UCSD-AML1 (cell line): Measurements from ENCODE around the gene SS18L1.

Experiments
- DNase-seq: peaks from one replicate; lab custom pipeline; 2025; ENCODE audit not compliant: unreplicated experiment; lab: John Stamatoyannopoulos, UW

The SS18L1 gene

DNA sequence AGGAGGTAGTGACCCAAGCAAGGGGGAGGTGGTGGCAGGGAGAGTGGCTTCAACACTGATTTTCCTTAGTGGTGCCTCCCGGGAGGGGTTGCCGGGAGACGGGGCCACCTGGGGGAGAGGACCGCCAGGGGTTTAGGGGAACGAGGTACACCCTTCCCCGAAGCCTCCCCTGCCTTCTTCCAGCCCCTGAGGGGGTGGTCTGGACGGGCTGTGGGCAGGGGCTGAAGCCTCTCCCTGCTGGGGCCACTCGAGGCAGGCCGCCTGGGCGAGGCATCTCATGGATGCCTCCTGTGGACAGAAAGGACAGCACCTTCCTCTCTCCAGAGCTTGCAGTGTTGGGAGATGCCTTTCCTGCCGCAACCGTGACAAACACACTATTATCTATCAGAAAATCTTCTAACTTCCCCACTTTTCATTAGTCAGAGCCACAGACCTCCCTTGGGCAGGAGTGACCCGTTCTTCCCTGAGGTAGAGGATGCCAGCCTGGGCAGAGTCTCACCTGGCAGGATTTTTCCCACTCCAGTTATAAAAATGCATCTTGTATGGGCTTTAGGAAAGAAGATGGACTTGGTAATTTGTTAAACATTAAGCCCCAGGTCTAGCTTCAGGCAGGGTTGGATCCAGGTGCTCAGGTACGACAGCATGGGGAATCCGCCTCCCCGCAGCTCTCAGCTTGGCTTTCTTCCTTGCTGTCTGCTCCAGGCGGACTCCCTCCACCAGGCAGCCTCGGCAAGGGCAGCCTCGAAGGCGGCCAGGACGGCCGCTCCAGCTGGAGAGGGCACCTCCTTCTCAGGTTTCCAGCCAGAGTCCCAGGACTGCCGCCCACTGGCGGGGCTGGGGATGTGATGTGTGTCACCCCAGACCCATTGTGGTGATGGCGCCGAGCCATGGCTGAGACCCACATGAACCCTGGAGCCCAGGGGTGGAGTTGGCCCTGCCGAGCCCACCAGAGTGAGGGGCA is 65.5 kb downstream of the SS18L1 start:
- DNase-seq, result no peak

DNA sequence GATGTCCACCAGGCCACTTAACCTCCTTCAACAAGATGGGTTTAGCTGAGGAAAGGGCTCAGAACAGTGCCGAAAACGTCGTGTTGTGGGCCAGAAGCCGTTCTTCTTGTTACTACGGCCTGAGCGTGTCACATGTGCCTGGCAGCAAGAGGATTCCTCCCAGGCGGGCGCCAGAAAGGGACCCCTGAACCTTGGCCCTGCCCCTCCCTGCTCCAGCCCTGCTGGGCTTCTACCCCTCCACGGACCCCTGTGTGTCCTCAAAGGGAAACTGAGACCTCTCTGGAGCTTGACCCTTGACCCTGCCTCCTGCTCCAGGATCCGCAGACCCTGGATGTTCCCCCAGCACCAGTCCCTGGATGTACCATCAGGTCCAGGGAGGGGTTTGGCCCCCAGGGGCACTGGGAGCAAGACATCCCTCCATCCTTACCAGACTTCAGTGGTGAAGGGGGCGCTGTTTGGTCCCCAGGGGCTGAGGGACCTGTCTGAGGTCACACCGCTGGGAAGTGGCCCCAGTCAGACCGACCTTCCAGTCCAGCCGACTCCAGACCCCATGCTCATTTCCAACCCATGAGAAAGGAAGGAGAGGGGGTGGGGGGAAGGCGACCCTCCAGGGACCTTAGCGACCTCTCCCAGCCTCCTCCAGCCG is 66.4 kb downstream of the SS18L1 start:
- no peak for DNase-seq

DNA sequence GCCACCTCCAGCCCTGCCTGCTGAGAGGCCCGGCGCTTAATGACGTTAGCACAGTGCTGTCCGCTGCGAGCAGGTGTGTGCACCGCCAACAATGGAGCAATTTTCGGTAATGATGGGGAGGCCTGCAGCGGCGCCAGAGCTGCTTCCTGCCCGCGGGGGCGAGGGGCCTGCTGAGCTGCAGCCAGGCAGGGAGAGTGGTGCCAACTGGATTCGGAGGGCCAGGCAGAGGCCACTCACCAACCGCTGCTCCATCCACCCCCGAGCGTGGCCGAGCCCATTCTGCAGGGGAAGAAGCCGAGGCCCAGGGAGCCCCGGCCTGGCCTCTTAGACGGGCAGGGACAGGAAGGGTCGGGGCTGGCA is 66.9 kb downstream of the SS18L1 start:
- DNase-seq, result no peak

DNA sequence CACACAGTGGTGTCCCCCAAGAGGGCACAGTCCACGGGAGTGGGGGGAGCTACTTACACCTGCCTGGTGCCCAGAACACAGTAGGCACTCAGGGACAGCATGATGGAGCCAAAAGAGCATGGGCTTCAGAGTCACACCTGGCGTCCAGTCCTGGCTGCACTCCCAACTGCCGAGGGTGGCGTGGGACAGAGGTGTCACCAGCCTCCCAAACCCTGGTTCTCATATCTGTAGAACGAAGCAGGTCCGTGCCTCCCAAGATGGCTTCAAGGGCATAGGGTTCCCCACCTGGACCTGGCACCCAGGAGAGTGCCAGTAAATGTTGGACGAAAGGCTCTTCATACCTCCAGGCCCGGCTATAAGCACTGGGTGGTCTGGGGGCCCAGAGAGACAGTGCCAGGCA is 67.6 kb downstream of the SS18L1 start:
- DNase-seq, result no peak

DNA sequence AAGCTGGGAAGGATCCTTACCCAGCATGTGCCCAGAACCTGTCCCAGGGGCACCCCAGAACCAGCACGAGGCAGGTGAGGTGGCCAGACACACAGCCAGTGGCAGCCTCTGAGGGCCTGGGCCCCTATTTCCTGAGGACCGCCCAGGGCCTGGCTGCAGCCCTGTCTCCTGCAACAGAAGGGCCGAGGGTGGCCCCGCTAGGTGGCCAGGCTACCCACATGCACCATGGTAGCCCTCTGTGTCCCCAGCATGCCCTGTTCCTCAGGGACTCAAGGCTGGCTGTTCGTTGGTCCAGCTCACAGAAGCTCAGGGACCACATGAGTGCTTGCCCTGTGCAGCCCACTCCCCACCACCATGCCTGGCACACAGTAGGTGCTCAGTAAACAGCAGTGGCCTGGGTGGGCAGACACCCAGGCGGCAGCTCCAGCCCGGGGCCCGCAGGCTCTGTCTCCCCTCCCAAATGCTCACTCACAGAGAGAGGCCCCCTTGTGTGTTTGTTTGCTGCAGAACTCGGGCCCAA is 68.3 kb downstream of the SS18L1 start:
- no peak for DNase-seq

DNA sequence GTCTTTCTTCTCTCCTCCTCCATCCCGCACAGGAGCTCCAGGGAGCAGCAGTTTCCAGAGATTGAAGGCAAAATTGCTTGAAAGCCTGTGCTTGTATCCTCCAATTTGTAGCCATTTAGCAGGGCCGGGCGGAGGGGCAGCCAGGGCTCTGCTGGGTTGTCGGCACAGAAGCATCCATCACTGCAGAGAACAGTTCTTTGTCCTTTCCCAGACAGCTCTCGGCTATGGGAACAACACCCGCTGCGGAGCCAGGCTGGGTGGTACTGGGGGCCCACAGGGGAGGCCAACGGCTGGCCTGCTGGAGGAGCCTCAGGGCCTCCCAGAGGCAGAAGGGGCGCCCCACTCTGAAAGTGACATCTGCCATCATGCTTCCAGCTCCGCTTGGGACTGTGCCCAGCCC is 68.7 kb downstream of the SS18L1 start:
- no peak for DNase-seq

DNA sequence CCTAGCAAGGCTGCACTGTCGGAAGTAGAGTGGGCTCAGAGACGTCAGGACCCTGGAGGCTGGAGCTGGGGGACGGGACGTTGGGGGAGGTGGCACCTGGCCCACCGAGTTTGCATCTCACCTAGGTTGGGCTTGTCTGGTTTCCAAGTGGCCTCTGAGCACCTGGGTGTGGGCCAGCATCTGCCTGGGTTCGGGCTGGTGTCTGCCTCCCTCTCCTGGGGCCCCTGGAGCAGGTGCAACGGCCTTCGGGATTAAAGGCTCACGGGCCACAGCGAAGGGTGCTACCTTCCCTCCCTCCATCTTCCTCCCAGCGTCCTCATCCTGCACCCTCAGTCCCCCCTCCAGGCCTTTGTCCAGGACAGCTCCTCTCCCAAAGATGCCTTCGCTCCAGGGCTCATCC is 70.5 kb downstream of the SS18L1 start:
- no peak for DNase-seq

DNA sequence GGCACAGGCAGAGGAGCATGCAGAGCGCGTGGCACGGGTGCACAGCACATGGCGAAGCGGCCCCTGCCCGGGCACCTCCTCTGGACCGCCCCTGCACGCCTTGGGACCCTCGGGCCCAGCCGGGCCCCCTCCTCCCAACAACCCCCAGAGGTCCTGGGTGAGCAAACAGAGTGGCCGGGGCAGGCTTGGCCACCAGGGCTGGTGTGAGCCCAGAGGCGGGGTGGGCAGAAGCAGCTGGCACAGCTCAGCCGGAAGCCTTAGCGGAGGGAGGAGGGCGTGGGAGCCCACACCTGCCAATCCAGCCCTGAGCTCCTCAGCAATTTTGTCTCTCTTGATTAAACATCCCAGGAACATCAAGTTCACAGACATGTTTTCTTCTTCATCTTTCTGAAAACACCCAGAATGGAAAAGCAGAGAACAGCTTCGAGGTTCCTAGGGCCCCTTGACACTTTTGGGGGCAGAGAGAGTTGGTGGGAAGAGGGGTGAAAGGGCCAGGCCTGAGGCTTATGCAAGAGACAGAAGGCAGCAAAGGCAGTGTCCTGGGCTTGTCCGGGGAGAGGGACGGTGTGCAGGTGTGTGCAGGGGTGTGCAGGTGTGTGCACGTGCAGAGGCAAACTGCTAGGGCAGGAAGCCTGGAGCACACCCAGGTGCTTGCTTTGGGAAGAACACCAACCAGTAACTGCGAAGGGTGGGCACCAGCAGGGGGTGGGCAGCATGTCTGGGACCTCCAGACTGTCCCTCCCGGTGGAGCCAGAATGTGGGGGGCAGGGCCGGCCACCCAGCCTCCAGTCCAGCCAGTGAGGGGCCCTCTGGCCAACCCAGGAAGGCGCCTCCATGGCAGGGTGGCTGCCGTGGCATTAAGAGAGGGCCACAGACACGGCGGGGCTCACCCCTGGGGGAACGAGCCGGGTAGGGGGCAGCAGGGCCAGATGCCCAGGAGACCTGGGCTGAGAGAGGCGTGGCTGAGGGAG is 71.7 kb downstream of the SS18L1 start:
- no peak for DNase-seq

DNA sequence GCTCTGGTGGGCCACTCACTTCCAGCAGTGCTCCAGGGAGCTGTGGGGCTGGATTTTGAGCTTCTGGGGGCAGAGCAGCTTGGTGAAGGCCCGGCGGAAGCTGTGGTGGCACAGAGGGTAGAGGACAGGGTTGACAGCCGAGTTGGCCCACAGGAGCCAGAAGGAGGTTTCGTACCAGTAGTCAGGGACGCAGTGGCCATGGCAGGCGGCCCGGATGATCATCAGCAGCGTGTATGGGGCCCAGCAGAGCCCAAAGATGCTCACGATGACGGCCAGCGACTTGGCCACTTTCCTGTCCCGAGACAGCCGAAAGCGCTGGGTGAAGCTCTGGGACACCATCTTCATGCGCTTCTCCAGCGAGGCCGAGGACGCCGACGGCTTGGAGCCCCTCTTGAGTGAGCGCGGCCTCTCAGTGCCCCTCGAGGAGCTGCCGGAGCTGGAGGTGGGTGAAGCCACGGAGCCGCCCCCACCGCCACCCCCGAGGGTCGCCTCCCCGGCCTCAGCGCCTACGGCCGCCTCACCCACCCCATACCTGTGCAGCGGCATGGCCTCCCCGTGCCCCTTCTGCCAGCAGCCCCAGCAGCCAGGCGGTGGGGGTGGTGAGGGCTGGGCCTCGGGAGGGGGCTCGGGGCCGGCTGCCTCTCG is 72.5 kb downstream of the SS18L1 start:
- no peak for DNase-seq

DNA sequence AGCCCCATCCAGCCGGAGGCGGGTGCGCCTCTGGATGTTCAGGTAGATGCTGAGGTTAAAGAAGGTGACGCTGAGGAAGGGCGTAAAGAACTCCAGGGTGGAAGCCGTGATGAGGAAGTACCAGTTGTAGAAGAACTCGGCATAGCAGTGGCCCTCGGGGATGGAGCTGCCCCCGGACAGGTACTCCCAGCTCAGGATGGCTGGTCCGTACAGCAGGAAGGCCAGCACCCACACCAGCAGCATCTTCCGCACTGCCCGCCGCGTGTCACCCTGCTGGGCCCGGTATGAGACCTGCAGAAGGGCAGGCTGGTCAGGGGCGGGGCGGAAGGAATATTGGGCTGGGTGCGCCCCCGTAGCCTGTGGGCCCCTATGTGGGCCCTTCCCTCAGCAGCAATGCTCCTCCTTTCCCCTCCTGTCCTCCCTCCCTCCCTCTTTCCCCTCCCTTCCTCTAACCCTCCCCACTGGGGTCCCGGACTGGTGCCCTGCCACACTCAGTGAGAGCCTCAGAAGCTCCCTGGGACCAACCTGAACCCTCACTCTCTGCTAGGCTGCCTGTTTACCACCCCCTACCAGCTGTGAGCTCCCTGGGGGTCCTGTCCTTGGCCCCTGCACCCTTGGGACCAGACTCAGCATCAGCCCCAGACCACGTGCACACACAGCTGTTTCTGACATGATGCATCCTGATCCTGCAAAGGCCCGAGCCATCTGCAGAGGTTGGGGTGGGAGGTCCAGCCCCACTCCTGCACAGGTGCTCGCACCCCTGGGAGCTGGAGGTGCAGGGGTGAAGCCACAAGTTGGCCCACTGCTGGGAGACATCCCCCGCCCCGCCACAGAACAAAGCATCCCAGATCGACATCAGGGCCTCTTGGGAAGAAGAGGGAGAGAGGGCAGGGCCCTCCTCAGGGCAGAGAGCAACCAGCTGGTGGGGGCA is 73.3 kb downstream of the SS18L1 start:
- no peak for DNase-seq

DNA sequence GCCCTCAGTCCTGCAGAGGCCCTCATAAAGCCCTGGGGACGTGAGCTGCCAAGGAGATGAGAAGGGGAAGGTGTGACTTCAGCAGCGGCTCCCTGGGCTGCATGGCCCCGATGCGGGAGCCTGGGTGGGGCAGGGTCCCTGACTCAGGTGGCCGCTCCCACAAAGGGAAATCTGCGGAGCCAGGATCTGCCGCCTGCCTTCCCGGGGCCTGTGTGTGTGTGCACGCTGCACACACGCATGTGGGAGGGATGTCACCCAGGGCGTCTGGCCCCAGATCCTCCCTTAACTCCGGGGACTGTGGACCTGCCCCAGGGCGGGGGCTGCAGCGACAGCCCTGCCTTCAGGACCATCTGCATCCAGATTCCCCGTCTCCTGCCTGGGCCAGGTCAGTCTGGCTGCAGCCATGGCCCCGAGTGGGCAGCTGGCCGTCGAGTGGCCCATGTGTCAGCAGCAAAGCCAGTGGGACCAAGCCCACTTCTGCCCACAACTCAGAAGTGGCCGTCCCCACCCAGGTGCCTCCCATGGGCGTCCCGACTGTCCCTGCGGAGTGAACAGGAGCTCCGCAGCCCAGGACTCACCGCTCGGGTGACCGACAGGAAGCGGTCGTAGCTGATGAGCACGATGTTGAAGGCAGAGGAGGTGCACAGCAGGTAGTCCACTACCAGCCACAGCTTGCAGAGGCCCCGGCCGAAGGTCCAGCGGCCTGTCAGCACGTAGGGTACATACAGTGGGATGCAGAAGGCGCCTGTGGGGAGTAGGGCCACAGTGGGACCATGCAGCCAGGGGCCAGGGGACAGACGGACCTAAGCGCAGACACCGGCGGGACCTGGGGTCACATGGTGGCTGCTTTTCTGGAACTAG is 74.6 kb downstream of the SS18L1 start:
- DNase-seq, result no peak

DNA sequence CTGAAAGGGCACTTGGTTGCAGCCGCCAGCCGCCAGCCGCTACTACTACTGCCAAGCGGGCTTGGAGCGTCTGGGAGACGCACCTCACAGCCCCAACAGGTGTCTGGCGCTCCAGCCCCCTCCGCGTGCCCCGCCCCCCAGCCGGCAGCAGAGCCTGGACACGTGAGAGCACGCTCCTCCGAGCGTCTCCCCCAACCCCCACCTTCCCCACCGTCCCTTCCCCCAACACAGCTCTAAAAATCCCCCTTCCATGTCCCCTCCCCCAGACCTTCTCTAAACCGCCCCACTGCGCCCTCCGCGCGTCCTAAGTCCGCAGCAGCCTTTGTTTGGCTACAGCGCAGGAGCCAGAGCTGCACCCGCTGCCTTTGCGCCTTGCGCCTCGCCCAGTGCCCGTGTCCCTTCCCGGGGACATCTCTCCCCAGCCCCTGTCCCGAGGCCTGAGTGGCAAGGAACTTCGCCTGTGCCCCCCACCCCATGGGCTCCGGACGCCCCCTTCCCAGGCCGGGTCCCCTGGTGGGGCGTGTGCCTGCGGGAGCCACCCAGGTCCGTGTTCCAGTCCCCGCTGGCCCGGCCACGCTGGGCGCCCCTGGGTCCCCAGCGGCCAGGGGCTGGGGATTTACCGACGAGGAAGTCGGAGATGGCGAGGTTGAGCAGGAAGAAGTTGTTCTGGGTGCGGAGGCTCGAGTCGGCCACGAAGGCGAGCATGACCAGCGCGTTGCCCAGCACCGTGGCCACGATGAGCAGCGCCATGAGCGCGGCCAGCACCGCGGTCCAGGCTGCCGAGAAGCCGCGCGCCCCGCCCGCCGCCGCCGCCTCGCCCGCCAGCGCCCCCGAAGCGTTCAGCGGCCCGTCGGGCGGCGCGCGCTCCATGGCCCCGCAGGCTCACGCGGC is 75.8 kb downstream of the SS18L1 start:
- no peak for DNase-seq

DNA sequence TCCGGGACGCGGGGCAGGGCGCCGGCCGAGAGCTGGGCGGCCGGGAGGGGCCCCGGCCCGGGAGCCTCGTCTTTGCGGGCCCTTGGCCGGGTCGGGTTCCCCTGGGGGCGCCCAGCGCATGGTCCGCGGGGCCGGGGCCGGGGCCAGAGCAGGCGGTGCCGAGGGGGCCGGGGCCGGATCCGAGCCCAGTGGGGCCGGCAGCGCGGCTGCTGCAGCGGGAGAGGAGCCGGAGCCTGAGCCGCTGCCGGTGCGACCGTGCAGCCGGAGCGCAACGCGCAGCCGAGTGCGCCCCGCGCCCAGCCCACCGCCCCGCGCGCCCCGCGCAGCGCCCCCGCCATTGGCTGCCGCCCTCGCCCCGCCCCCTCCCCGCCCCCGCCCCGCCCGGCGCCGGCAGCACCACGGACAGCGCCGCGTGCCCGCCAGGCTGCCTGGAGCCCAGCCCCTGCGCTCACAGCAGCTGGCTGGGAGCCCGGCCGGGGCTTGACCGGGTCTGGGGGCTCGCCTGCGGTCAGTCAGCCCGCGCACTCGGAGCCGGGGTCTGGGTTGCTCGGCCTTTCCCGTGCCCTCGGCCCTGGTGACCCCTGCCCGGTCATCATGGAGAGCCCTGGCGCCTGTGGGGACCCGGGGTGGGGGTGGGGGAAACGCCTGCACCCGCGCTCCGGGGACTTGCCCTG is 76.6 kb downstream of the SS18L1 start, which contains the start of gene HRH3:
Gene HRH3 (minus strand): TSS at position 287 of the 674 bp plus-strand sequence. CDS start 308 bp downstream, outside the sequence.
- DNase-seq, result peak; percentile 56

DNA sequence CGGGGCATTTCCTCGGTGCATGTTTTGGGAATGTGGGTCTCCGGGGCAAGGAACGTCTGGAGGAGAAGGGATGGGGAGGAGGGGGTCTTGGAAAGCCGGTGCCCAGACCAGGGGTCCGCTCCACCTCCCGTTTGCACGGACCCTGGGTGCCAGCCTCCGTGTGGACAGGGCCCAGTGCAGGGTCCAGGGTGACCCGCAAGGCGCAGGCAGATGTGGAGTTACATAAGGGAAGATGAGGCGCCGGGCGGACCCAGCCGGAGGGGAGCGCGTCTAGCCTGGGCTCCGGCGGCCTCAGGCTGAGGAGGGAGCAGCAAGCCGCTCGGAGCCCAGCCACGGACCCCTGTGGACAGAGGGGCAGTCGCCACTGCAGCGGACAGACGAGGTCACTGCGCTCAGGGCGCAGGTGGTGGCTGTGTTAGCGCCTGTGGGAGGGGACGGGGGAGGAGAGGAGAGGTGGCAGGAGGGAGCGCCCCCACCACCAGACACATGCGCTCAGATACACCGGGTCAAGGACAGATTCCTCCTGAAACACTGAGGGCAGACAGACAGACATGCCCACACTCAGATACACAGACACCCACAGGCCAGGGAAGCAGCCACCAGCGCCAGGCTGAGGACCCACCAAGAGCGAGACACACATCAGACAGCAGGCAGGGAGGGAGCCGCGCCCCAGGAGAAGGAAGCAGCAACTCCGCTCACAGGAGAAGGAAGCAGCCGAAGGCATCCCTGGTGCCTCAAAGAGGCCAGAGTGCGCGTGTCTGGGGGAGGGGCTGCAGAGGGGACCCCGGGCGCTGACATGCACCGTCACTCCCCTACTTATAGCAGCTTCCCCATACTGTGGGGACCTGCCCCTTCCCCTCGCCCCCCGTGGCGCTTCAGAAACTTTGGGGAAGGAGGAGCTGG is 77.3 kb downstream of the SS18L1 start:
- no peak for DNase-seq

DNA sequence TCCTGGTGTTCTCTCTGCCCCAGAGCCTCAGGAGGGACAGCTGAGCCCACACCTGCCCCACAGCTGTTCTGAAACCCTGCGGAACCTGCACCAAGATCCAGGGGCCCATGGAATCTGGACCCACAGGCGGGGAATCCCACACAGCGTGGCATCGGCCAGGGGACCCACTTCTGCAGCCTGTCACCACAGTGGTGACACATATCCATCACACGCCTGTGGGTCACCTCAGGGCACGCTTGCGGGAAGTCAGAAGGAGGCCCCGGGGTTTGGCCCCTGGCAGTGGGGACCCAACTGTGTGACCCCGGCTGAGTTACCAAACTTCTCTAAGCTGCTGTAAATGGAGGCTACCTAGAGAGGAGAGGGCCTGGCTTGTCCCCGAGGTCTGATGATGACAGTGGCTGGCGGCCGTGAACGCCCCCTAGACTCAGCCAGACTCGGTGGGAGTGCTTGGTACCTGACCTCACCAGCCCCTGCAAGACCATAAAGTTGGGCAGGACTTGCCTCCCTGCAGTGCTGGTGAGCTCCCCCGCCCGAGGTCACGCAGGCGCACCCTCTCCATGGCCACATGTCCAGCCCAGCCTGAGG is 78.8 kb downstream of the SS18L1 start:
- no peak for DNase-seq

DNA sequence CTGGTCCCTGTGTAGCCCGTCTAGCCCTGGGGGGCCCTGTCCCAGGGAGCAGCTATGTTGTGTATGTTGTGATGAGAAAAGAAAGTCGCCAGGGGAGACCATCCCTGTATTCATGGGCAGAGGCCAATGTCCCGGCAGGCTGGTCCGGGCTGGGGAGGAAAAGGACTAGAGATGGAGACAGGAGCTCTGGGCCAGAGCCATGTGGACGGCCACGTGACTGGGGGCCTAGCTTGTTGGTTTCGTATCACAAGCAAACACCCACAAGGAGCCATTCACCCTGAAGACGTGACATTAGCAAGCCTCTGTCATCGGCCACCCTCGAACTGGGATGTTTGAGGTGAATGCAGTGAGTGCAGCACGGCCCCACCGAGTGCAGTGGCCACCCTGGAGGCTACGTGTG is 79.4 kb downstream of the SS18L1 start:
- DNase-seq, result no peak
